Epithelial cell of esophagus (primary cell): ENCODE measurements around the gene MEGF11.

Experiments
- DNase-seq: peaks from one replicate; pipeline ENCODE4 v3.0.0; 2010; ENCODE audit warnings: low read depth
- H3K4me3 ChIP-seq: 2 replicates; pipeline ENCODE4 v1.5.1; 2011; ENCODE audit warnings: mild to moderate bottlenecking, low read length, control low read depth
- TF ChIP-seq, protein P1 (sequence below): IDR thresholded peaks from 2 replicates; pipeline ENCODE4 v1.5.1; 2011; ENCODE audit warnings: low read depth, mild to moderate bottlenecking, low read length, control low read depth, inconsistent platforms; ENCODE audit not compliant: insufficient read depth; ENCODE audit errors: missing control alignments

Gene MEGF11

DNA sequence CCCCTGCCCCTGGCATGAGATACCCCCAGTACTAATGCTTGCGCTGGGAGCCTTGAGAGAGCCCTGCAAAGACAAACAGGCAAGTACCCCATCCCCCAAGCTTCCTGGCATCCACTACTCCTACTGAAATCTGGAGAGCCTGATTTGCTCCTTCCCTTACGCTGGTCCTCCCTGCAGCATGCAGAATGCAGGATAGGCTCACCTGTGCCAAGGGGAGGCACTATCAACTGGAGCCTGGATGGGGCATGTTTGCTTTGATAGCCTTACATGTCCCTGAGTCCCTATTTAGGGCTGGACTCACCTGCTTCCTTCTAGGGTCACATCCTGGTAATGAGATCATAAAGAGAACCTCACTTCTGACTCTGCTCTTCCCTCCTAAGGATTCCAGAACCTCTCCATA is 341.3 kb downstream of the MEGF11 start:
- TF ChIP-seq, protein P1, sequence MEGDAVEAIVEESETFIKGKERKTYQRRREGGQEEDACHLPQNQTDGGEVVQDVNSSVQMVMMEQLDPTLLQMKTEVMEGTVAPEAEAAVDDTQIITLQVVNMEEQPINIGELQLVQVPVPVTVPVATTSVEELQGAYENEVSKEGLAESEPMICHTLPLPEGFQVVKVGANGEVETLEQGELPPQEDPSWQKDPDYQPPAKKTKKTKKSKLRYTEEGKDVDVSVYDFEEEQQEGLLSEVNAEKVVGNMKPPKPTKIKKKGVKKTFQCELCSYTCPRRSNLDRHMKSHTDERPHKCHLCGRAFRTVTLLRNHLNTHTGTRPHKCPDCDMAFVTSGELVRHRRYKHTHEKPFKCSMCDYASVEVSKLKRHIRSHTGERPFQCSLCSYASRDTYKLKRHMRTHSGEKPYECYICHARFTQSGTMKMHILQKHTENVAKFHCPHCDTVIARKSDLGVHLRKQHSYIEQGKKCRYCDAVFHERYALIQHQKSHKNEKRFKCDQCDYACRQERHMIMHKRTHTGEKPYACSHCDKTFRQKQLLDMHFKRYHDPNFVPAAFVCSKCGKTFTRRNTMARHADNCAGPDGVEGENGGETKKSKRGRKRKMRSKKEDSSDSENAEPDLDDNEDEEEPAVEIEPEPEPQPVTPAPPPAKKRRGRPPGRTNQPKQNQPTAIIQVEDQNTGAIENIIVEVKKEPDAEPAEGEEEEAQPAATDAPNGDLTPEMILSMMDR = no peak
- no peak for DNase-seq
- H3K4me3 ChIP-seq = no peak overlapping the region

DNA sequence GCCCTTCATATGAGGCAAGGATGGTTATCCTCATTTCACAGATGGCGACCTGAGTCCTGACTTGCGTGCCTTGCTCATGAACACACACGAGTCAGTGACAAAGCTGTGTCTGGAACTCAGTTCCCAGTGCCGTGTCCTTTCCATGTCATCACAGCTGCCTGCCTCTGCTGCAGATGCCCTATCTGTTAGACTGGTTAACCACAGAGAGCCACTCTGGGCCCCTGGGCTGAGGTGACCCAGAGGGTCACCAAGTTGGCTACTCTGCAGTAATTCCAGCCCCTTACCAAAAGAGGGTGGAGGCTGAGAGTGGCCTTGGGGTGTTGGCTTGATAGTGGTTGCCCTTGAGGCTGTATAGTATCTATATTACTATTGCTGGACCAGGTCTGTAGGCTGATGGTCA is 343.2 kb downstream of the MEGF11 start:
- DNase-seq = no peak
- H3K4me3 ChIP-seq = no peak overlapping the region
- TF ChIP-seq, protein P1 = no peak

- TF ChIP-seq, protein P1 = no peak
- DNase-seq = no peak
- H3K4me3 ChIP-seq = no peak overlapping the region
These were observed 343.7 kb downstream of the MEGF11 start for GRCh38 chr15:65909831-65910230.

DNA sequence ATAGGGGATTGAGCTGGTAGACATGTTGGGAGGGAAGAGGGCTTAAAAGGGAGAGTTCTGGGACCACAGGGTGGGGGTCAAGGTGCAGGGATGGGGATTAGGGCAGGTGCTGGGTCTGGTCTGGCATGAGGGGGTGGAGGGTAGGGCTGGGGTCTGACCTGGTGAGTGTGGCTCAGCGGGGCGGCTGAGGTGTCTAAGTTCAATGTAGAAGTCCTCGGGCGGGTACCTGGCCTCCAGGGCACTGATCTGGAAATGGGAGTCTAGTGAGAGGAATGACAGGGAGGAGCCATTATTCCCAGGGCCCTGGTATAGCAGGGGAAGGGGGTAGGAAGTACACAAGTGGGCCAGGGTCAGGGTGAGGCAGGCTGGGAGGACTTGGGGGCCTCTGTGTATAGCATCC is 344.7 kb downstream of the MEGF11 start:
- TF ChIP-seq, protein P1 = no peak
- no peak for DNase-seq

DNA sequence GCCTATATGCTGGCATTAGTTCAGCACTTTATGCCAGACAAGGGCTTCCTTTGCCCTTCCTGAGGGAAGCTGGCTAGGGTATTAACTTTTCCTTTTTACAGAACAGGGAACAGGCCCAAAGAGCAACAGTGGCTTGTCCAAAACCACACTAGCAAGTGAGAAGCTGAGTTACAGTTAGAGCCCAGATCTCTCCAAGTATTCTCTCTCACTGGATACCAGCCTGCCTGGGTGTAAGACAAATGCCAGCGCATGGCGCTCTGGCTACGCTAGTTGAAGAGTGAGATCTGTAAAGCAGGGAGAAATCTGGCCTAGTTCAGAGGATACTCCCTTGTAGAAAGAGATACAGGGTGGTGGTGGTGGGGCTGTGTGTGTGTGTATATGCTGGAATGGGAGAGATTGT is 345.9 kb downstream of the MEGF11 start:
- no peak overlapping the region for H3K4me3 ChIP-seq
- DNase-seq = no peak
- TF ChIP-seq, protein P1 = no peak

More for the DNA sequence above, 344.7 kb downstream of the MEGF11 start:
- H3K4me3 ChIP-seq = no peak overlapping the region

- TF ChIP-seq, protein P1 = no peak
- H3K4me3 ChIP-seq = no peak overlapping the region
- DNase-seq = peak; percentile 76
These were observed 347.2 kb downstream of the MEGF11 start for GRCh38 chr15:65906396-65906795.

DNA sequence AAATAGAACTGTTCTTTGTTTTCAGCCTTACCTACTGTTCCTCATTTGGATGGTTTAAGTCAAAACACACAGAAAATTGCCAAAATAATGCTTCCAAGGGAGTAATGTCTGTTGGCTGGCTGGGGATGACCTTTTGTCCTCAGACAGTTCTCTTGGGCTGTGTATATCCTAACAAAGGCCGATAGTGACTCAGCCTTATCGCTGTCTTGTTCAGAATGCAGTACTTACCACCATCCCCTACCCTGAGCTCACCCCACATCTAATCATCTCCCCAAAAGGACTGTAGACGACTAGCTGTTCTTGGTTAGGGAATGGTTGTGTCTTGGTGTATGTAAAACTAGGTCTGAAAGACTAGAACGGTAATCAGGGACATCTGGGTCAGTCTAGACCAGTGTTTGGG is 349.2 kb downstream of the MEGF11 start:
- no peak for DNase-seq
- TF ChIP-seq, protein P1 = no peak
- no peak overlapping the region for H3K4me3 ChIP-seq
